Measurements from ENCODE around the gene RAD23A. TPM values are rescaled to one million over a fixed set of nuclear protein-coding genes. Genes with fewer than 3 reads are reported as not detected.

Gene RAD23A
- total and polyA plus RNA-seq, 7 donors: 58.7 to 133 (median 99.3) TPM

GRCh38 chr19:12983542-12984142 is 38.0 kb downstream of the RAD23A start:
- 7 to 9% methylated on average over 51 of the region's 51 CpGs for WGBS, 2 donors
- TF ChIP-seq POLR2A (IDR thresholded peaks at IDR 0.05) (no peak), EP300 (IDR thresholded peaks at IDR 0.05) (no peak), CTCF (IDR thresholded peaks at IDR 0.05) (peak; percentile 89 to 96 (median 94)), POLR2AphosphoS5 (IDR thresholded peaks at IDR 0.05) (peak in 1 of 4 donors; percentile 44)
- Histone ChIP-seq H3K36me3 (no peaks in the 10 kb centered on the region), H3K27ac (peak overlapping the region in 2 of 4 donors; percentile 37 to 51), H3K27me3 (no peaks in the 10 kb centered on the region), H3K9me3 (no peaks in the 10 kb centered on the region), H3K4me1 (peaks cover 0 to 9% (median 7%) of the 10 kb centered on the region in 4 donors), H3K4me3 (peak overlapping the region in 3 of 4 donors; percentile 32 to 38 (median 38))
- intact Hi-C loops (cut with DNase I): loop anchor here (1.0 to 2.0 kb wide), 3 partner anchors 47 to 109 kb away; no protein-coding TSS in a partner anchor
- DNase-seq: peak; percentile 91

- TF ChIP-seq CTCF (IDR thresholded peaks at IDR 0.05) (no peak), EP300 (IDR thresholded peaks at IDR 0.05) (no peak), POLR2A (IDR thresholded peaks at IDR 0.05) (no peak), POLR2AphosphoS5 (IDR thresholded peaks at IDR 0.05) (no peak)
- intact Hi-C loops (cut with DNase I): no loop called here
- WGBS, 2 donors: 51 to 71% methylated on average over 3 of the region's 3 CpGs
These were observed 38.5 kb downstream of the RAD23A start for GRCh38 chr19:12984143-12984627.

GRCh38 chr19:12984683-12985048 is 39.0 kb downstream of the RAD23A start:
- no peak overlapping the region for H3K27ac ChIP-seq
- intact Hi-C loops (cut with DNase I): no loop called here
- H3K9me3 ChIP-seq: no peaks in the 10 kb centered on the region
- H3K4me3 ChIP-seq: no peak overlapping the region
- no peaks in the 10 kb centered on the region for H3K27me3 ChIP-seq
- no peaks in the 10 kb centered on the region for H3K36me3 ChIP-seq
- TF ChIP-seq POLR2AphosphoS5 (IDR thresholded peaks at IDR 0.05): no peak
- no peak for TF ChIP-seq CTCF (IDR thresholded peaks at IDR 0.05)
- TF ChIP-seq POLR2A (IDR thresholded peaks at IDR 0.05): no peak
- TF ChIP-seq EP300 (IDR thresholded peaks at IDR 0.05): no peak
- 11 to 44% methylated on average over 10 of the region's 10 CpGs for WGBS, 2 donors
- DNase-seq: no peak
- H3K4me1 ChIP-seq: peaks cover 0 to 9% (median 7%) of the 10 kb centered on the region in 4 donors

More at GRCh38 chr19:12984143-12984627, 38.5 kb downstream of the RAD23A start:
- no peak overlapping the region for H3K4me3 ChIP-seq
- H3K36me3 ChIP-seq: no peaks in the 10 kb centered on the region
- H3K27ac ChIP-seq: no peak overlapping the region
- H3K27me3 ChIP-seq: no peaks in the 10 kb centered on the region
- no peak for DNase-seq
- peaks cover 0 to 9% (median 7%) of the 10 kb centered on the region in 4 donors for H3K4me1 ChIP-seq
- no peaks in the 10 kb centered on the region for H3K9me3 ChIP-seq

- WGBS, 2 donors: 10 to 47% methylated on average over 16 of the region's 16 CpGs
- Histone ChIP-seq H3K4me3 (no peak overlapping the region), H3K9me3 (no peaks in the 10 kb centered on the region), H3K27me3 (no peaks in the 10 kb centered on the region), H3K4me1 (peaks cover 0 to 9% (median 7%) of the 10 kb centered on the region in 4 donors), H3K36me3 (no peaks in the 10 kb centered on the region), H3K27ac (peak overlapping the region in 1 of 4 donors; percentile 37)
- intact Hi-C loops (cut with DNase I): no loop called here
- TF ChIP-seq POLR2A (IDR thresholded peaks at IDR 0.05) (no peak), POLR2AphosphoS5 (IDR thresholded peaks at IDR 0.05) (peak in 1 of 4 donors; percentile 17)
- DNase-seq: peak; percentile 82
These were observed 39.6 kb downstream of the RAD23A start for GRCh38 chr19:12985049-12985776.

GRCh38 chr19:12986726-12987125 is 41.1 kb downstream of the RAD23A start:
- H3K36me3 ChIP-seq: no peaks in the 10 kb centered on the region
- intact Hi-C loops (cut with DNase I): no loop called here
- DNase-seq: no peak
- 95 to 96% methylated on average over 12 of the region's 12 CpGs for WGBS, 2 donors
- no peak for TF ChIP-seq EP300 (IDR thresholded peaks at IDR 0.05)
- TF ChIP-seq POLR2A (IDR thresholded peaks at IDR 0.05): no peak
- TF ChIP-seq POLR2AphosphoS5 (IDR thresholded peaks at IDR 0.05): no peak
- TF ChIP-seq CTCF (IDR thresholded peaks at IDR 0.05): no peak
- H3K4me3 ChIP-seq: no peak overlapping the region
- H3K9me3 ChIP-seq: no peaks in the 10 kb centered on the region
- no peak overlapping the region for H3K27ac ChIP-seq
- peaks cover 0 to 9% (median 7%) of the 10 kb centered on the region in 4 donors for H3K4me1 ChIP-seq
- no peaks in the 10 kb centered on the region for H3K27me3 ChIP-seq
